ENCODE results near the gene TNFSF15.

DNA sequence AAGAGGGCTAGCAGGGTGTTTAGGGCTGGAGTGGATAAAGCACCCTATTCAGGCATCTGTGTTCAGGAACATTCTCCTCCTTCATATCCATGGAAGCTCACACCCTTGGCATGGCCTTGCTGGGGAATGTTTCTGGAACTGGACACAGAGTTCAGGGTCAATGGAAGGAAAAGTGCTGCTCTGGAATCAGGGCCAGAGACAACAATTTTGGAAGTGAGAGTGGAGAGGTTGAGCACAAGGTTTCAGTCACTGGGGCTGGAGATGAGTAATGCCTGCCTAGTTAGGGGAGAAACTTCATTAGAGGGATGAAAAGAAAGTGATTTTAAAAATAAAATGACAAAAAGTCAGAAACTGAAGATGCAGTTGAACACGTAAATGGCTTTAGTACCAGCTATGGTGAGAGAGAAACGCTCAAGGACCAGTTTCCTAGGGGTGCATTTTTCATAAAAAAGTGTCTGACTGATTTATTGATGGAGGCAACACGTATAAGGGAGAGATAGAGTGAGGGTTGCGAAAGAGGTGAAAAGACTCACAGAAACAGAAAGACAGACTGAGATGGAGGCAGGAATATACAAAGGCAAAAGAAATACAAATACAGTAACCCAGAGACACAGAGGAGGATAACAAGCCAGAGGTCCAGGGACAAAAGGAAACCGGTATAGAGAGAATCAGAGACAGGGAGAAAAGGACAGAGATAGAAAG is 8.0 kb upstream of the TNFSF15 start:
- TF ChIP-seq, protein P1, sequence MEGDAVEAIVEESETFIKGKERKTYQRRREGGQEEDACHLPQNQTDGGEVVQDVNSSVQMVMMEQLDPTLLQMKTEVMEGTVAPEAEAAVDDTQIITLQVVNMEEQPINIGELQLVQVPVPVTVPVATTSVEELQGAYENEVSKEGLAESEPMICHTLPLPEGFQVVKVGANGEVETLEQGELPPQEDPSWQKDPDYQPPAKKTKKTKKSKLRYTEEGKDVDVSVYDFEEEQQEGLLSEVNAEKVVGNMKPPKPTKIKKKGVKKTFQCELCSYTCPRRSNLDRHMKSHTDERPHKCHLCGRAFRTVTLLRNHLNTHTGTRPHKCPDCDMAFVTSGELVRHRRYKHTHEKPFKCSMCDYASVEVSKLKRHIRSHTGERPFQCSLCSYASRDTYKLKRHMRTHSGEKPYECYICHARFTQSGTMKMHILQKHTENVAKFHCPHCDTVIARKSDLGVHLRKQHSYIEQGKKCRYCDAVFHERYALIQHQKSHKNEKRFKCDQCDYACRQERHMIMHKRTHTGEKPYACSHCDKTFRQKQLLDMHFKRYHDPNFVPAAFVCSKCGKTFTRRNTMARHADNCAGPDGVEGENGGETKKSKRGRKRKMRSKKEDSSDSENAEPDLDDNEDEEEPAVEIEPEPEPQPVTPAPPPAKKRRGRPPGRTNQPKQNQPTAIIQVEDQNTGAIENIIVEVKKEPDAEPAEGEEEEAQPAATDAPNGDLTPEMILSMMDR (IDR thresholded peaks at IDR 0.05), result no peak
- no peak for TF ChIP-seq EZH2 (IDR thresholded peaks at IDR 0.05)

All from neural progenitor cell (in vitro differentiated cells).